Astrocyte (in vitro differentiated cells and primary cell): ENCODE measurements around the gene NBL1.

Source experiments
- CTCF ChIP-seq: IDR thresholded peaks from 2 replicates; pipeline ENCODE4 v1.5.1; 2011; ENCODE audit warnings: low read depth, mild to moderate bottlenecking, inconsistent platforms, low read length, moderate library complexity; ENCODE audit not compliant: insufficient read depth
- EZH2 ChIP-seq: IDR thresholded peaks from 2 replicates; pipeline ENCODE4 v1.6.1; 2012; ENCODE audit warnings: mild to moderate bottlenecking, low read length, inconsistent platforms; ENCODE audit not compliant: insufficient read depth

GRCh38 chr1:19682257-19682656, 38.1 kb downstream of the NBL1 start:
- no peak for TF ChIP-seq CTCF
- no peak for TF ChIP-seq EZH2
